ENCODE measurements around the gene TACR1.

DNA sequence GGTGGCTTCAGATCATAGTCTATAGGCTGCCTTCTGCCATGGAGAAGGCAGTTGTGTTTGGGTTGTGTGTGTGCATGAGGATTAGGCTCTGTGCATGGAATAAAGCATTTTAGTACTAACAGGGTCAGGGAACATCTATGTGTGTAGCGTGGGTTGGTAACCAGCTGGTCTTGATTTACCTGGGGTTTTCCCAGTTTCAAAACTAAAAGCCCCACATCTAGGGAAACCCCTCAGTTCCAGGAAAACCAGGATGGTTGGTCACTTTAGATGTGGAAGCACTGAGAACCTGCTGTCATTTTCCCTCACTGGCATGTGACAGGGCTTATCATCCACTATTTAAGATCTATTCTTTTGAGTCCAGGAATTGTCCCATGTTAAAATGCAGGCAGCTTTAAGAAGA, 124.6 kb downstream of the TACR1 start:
- TF ChIP-seq, protein P1, sequence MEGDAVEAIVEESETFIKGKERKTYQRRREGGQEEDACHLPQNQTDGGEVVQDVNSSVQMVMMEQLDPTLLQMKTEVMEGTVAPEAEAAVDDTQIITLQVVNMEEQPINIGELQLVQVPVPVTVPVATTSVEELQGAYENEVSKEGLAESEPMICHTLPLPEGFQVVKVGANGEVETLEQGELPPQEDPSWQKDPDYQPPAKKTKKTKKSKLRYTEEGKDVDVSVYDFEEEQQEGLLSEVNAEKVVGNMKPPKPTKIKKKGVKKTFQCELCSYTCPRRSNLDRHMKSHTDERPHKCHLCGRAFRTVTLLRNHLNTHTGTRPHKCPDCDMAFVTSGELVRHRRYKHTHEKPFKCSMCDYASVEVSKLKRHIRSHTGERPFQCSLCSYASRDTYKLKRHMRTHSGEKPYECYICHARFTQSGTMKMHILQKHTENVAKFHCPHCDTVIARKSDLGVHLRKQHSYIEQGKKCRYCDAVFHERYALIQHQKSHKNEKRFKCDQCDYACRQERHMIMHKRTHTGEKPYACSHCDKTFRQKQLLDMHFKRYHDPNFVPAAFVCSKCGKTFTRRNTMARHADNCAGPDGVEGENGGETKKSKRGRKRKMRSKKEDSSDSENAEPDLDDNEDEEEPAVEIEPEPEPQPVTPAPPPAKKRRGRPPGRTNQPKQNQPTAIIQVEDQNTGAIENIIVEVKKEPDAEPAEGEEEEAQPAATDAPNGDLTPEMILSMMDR (conservative IDR thresholded peaks at IDR 0.05; ENCODE audit: low read depth in 2 of 2), result no peak
- TF ChIP-seq EZH2phosphoT487 (IDR thresholded peaks at IDR 0.05; ENCODE audit: unreplicated experiment), result no peak
- no peak for TF ChIP-seq EZH2 (IDR thresholded peaks at IDR 0.05; ENCODE audit: low read depth, unreplicated experiment)
- no peak for TF ChIP-seq JUNB (IDR thresholded peaks at IDR 0.05; ENCODE audit: unreplicated experiment)
- no peak for TF ChIP-seq POLR2AphosphoS5 (IDR thresholded peaks at IDR 0.05; ENCODE audit: low read depth)
- no peak for TF ChIP-seq STAT1 (IDR thresholded peaks at IDR 0.05; ENCODE audit: unreplicated experiment)
- TF ChIP-seq, protein P2, sequence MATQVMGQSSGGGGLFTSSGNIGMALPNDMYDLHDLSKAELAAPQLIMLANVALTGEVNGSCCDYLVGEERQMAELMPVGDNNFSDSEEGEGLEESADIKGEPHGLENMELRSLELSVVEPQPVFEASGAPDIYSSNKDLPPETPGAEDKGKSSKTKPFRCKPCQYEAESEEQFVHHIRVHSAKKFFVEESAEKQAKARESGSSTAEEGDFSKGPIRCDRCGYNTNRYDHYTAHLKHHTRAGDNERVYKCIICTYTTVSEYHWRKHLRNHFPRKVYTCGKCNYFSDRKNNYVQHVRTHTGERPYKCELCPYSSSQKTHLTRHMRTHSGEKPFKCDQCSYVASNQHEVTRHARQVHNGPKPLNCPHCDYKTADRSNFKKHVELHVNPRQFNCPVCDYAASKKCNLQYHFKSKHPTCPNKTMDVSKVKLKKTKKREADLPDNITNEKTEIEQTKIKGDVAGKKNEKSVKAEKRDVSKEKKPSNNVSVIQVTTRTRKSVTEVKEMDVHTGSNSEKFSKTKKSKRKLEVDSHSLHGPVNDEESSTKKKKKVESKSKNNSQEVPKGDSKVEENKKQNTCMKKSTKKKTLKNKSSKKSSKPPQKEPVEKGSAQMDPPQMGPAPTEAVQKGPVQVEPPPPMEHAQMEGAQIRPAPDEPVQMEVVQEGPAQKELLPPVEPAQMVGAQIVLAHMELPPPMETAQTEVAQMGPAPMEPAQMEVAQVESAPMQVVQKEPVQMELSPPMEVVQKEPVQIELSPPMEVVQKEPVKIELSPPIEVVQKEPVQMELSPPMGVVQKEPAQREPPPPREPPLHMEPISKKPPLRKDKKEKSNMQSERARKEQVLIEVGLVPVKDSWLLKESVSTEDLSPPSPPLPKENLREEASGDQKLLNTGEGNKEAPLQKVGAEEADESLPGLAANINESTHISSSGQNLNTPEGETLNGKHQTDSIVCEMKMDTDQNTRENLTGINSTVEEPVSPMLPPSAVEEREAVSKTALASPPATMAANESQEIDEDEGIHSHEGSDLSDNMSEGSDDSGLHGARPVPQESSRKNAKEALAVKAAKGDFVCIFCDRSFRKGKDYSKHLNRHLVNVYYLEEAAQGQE (IDR thresholded peaks at IDR 0.05; ENCODE audit: unreplicated experiment), result no peak
- TF ChIP-seq, protein P3, sequence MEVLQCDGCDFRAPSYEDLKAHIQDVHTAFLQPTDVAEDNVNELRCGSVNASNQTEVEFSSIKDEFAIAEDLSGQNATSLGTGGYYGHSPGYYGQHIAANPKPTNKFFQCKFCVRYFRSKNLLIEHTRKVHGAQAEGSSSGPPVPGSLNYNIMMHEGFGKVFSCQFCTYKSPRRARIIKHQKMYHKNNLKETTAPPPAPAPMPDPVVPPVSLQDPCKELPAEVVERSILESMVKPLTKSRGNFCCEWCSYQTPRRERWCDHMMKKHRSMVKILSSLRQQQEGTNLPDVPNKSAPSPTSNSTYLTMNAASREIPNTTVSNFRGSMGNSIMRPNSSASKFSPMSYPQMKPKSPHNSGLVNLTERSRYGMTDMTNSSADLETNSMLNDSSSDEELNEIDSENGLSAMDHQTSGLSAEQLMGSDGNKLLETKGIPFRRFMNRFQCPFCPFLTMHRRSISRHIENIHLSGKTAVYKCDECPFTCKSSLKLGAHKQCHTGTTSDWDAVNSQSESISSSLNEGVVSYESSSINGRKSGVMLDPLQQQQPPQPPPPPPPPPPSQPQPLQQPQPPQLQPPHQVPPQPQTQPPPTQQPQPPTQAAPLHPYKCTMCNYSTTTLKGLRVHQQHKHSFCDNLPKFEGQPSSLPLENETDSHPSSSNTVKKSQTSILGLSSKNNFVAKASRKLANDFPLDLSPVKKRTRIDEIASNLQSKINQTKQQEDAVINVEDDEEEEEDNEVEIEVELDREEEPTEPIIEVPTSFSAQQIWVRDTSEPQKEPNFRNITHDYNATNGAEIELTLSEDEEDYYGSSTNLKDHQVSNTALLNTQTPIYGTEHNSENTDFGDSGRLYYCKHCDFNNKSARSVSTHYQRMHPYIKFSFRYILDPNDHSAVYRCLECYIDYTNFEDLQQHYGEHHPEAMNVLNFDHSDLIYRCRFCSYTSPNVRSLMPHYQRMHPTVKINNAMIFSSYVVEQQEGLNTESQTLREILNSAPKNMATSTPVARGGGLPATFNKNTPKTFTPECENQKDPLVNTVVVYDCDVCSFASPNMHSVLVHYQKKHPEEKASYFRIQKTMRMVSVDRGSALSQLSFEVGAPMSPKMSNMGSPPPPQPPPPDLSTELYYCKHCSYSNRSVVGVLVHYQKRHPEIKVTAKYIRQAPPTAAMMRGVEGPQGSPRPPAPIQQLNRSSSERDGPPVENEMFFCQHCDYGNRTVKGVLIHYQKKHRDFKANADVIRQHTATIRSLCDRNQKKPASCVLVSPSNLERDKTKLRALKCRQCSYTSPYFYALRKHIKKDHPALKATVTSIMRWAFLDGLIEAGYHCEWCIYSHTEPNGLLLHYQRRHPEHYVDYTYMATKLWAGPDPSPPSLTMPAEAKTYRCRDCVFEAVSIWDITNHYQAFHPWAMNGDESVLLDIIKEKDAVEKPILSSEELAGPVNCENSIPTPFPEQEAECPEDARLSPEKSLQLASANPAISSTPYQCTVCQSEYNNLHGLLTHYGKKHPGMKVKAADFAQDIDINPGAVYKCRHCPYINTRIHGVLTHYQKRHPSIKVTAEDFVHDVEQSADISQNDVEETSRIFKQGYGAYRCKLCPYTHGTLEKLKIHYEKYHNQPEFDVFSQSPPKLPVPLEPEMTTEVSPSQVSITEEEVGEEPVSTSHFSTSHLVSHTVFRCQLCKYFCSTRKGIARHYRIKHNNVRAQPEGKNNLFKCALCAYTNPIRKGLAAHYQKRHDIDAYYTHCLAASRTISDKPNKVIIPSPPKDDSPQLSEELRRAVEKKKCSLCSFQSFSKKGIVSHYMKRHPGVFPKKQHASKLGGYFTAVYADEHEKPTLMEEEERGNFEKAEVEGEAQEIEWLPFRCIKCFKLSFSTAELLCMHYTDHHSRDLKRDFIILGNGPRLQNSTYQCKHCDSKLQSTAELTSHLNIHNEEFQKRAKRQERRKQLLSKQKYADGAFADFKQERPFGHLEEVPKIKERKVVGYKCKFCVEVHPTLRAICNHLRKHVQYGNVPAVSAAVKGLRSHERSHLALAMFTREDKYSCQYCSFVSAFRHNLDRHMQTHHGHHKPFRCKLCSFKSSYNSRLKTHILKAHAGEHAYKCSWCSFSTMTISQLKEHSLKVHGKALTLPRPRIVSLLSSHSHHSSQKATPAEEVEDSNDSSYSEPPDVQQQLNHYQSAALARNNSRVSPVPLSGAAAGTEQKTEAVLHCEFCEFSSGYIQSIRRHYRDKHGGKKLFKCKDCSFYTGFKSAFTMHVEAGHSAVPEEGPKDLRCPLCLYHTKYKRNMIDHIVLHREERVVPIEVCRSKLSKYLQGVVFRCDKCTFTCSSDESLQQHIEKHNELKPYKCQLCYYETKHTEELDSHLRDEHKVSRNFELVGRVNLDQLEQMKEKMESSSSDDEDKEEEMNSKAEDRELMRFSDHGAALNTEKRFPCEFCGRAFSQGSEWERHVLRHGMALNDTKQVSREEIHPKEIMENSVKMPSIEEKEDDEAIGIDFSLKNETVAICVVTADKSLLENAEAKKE (CRISPR knock-in tag; IDR thresholded peaks at IDR 0.05), result no peak
- TF ChIP-seq NANOG (IDR thresholded peaks at IDR 0.05; ENCODE audit: borderline replicate concordance), result no peak
- TF ChIP-seq, protein P4, sequence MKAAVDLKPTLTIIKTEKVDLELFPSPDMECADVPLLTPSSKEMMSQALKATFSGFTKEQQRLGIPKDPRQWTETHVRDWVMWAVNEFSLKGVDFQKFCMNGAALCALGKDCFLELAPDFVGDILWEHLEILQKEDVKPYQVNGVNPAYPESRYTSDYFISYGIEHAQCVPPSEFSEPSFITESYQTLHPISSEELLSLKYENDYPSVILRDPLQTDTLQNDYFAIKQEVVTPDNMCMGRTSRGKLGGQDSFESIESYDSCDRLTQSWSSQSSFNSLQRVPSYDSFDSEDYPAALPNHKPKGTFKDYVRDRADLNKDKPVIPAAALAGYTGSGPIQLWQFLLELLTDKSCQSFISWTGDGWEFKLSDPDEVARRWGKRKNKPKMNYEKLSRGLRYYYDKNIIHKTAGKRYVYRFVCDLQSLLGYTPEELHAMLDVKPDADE (IDR thresholded peaks at IDR 0.05), result no peak
- no peak for TF ChIP-seq CREB1 (CRISPR knock-in tag; IDR thresholded peaks at IDR 0.05; ENCODE audit: low read depth)
- TF ChIP-seq ZNF114 (CRISPR knock-in tag; IDR thresholded peaks at IDR 0.05), result no peak
- TF ChIP-seq ZNF331 (CRISPR knock-in tag; IDR thresholded peaks at IDR 0.05; ENCODE audit: low read depth), result no peak

All from GM23338 (cell line).